ENCODE results near the gene MTUS2. TPM values are rescaled to one million over a fixed set of nuclear protein-coding genes. Genes with fewer than 3 reads are reported as not detected.

Gene MTUS2
- total RNA-seq, 1 donor from 2014 or later, result 8.9 TPM

DNA sequence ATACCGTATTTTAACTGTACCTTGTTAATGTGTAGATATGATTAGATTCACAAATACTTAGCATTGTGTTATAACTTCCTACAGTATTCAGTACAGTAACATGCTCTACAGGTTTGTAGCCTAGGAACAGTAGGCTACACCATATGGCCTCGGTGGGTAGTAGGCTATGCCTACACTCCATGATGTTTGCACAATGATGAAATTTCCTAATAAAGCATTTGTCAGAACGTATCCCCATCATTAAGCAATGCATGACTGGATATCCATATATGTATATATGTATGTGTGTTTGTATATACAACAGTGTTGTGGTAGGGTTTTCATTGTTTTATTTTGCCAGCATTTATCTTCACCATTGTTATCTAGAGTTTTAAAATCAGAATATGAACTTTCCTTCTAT lies 655.9 kb downstream of the MTUS2 start:
- Histone ChIP-seq H3K9me3 (no peaks in the 10 kb centered on the region), H3K4me3 (no peak overlapping the region), H3K27me3 (no peaks in the 10 kb centered on the region), H3K27ac (no peak overlapping the region), H3K4me1 (no peaks in the 10 kb centered on the region), H3K36me3 (no peaks in the 10 kb centered on the region)
- intact Hi-C loops (cut with DNase I), result no loop called here
- TF ChIP-seq, protein P1, sequence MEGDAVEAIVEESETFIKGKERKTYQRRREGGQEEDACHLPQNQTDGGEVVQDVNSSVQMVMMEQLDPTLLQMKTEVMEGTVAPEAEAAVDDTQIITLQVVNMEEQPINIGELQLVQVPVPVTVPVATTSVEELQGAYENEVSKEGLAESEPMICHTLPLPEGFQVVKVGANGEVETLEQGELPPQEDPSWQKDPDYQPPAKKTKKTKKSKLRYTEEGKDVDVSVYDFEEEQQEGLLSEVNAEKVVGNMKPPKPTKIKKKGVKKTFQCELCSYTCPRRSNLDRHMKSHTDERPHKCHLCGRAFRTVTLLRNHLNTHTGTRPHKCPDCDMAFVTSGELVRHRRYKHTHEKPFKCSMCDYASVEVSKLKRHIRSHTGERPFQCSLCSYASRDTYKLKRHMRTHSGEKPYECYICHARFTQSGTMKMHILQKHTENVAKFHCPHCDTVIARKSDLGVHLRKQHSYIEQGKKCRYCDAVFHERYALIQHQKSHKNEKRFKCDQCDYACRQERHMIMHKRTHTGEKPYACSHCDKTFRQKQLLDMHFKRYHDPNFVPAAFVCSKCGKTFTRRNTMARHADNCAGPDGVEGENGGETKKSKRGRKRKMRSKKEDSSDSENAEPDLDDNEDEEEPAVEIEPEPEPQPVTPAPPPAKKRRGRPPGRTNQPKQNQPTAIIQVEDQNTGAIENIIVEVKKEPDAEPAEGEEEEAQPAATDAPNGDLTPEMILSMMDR (IDR thresholded peaks at IDR 0.05), result no peak
- no peak for DNase-seq (ENCODE audit: low spot score in 2 of 2)

DNA sequence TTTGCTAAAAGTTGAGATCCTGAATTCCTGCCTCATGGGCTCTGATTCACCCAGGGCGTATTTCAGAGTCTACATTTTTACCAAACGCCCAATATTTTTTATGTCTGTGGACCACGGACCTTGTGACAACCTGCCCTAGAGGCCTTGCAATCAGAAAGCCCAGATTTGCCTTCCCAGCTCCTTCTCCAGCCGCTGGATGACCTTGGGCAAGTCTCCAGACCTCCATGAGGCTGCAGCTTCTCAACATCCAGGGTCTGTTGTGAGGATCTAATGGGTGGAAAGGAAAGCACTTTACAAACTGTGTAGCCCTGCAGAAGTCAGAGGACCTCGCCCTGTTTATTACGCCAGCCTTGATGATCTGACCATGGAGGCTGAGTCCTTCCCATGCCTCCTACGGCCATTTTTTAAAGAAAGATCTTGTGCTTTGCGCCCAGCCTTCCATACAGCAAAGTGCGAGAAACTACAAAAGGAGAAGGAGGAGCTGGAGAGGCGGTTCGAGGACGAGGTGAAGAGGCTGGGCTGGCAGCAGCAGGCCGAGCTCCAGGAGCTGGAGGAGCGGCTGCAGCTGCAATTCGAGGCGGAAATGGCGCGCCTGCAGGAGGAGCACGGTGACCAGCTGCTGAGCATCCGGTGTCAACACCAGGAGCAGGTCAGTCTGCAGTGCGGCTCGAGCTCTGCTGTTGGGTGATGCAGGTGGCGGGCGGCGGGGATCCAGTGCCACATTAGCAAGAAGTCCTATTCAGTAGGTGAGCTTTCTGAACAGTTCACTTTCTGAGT lies 659.8 kb downstream of the MTUS2 start:
- TF ChIP-seq, protein P1 (IDR thresholded peaks at IDR 0.05), result no peak
- intact Hi-C loops (cut with DNase I), result no loop called here
- H3K4me3 ChIP-seq, result no peak overlapping the region
- DNase-seq (ENCODE audit: low spot score in 2 of 2), result peak in 1 of 2 donors; percentile 53
- H3K9me3 ChIP-seq, result no peaks in the 10 kb centered on the region
- peaks cover 3 to 9% of the 10 kb centered on the region in 2 donors for H3K36me3 ChIP-seq
- H3K4me1 ChIP-seq, result no peaks in the 10 kb centered on the region
- H3K27ac ChIP-seq, result no peak overlapping the region
- H3K27me3 ChIP-seq, result no peaks in the 10 kb centered on the region

DNA sequence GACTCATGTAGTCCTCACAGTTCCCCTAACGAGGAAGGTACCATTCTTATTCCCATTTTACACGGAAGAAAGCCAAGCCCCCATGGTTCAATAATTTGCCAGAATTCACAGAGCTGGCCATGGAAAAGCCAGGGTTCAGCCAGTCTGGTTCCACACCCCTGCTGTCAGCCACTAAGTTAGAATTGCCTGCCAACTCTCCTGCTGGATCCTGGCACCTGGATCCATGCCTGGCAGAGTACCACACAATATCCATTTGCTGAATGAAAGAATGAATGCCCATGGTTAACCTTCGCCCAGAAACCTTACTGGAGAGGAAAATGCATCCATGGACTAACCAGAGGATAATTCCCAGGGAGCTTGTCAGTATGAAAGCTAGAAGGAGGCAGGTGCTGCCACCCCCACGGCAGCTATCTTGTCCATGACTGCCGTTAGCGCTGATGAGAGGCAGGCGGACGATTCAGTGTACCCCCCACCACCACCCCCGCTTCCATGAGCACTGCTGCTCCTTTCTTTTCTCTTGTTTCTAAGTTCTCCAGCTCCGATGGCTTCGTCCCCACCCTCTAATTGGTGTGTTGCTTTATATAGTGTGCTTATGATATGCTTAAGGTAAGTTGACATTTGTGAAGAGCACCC lies 660.9 kb downstream of the MTUS2 start:
- Histone ChIP-seq H3K27ac (no peak overlapping the region), H3K4me1 (no peaks in the 10 kb centered on the region), H3K9me3 (no peaks in the 10 kb centered on the region), H3K4me3 (no peak overlapping the region), H3K27me3 (no peaks in the 10 kb centered on the region), H3K36me3 (peaks cover 3 to 9% of the 10 kb centered on the region in 2 donors)
- DNase-seq (ENCODE audit: low spot score in 2 of 2), result peak in 1 of 2 donors; percentile 39
- intact Hi-C loops (cut with DNase I), result no loop called here
- TF ChIP-seq, protein P1 (IDR thresholded peaks at IDR 0.05), result no peak

DNA sequence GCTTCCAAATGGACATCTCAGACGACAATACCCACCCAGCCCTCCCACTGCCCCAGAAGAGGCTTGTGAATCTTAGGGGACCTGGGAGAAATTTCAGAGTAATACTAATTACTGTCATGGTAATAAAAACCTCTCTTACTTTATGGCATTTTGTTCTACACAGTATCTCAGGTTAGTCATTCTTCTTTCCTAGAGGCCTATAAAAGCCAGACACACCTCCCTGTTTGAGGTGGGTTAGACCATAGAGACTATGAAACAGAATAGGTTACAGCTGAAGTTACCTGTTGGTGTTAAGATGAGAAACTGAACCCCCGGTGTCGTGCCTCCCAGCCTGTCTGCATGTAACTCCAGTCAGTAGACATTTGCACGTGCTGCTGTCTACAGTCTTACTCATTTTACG lies 661.5 kb downstream of the MTUS2 start:
- H3K36me3 ChIP-seq, result peaks cover 3 to 9% of the 10 kb centered on the region in 2 donors
- no peaks in the 10 kb centered on the region for H3K27me3 ChIP-seq
- DNase-seq (ENCODE audit: low spot score in 2 of 2), result peak in 1 of 2 donors; percentile 39
- no peaks in the 10 kb centered on the region for H3K4me1 ChIP-seq
- TF ChIP-seq, protein P1 (IDR thresholded peaks at IDR 0.05), result no peak
- H3K9me3 ChIP-seq, result no peaks in the 10 kb centered on the region
- H3K4me3 ChIP-seq, result no peak overlapping the region
- H3K27ac ChIP-seq, result no peak overlapping the region
- intact Hi-C loops (cut with DNase I), result no loop called here

DNA sequence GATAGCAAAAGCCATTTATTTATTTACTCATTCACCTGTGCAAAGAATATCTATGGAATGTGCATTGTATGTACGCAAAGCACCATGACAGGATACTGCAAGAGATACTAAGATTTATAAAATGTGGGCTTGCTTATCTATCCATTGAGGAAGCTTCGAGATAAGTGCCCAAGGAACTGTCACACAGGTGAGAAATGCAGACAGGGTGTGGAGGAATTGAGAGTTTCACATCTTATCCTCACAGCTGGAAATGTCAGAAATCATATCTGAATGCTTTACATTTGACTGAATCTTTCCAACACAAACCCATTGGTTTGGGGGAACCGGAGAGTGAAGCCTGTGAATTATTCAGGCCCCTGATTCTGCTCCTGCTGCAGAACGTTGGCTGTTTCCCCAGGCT lies 662.4 kb downstream of the MTUS2 start:
- peaks cover 3 to 9% of the 10 kb centered on the region in 2 donors for H3K36me3 ChIP-seq
- no peaks in the 10 kb centered on the region for H3K4me1 ChIP-seq
- TF ChIP-seq, protein P1 (IDR thresholded peaks at IDR 0.05), result no peak
- no peaks in the 10 kb centered on the region for H3K9me3 ChIP-seq
- intact Hi-C loops (cut with DNase I), result no loop called here
- no peak overlapping the region for H3K27ac ChIP-seq
- no peaks in the 10 kb centered on the region for H3K27me3 ChIP-seq
- peak in 1 of 2 donors; percentile 1 for DNase-seq (ENCODE audit: low spot score in 2 of 2)
- no peak overlapping the region for H3K4me3 ChIP-seq

Measured in ascending aorta (tissue), 2 donors.